ENCODE results near the gene EXOC1.

The EXOC1 gene

GRCh38 chr4:55851885-55852284, 1.6 kb upstream of the EXOC1 start:
- DNase-seq (ENCODE audit: low read depth), result no peak

- DNase-seq (ENCODE audit: low read depth), result peak; percentile 18
Observed at GRCh38 chr4:55854129-55854528, 681 bp downstream of the EXOC1 start.

- DNase-seq (ENCODE audit: low read depth), result no peak
Observed at GRCh38 chr4:55857586-55857985, 4.1 kb downstream of the EXOC1 start.

- peak; percentile 13 for DNase-seq (ENCODE audit: low read depth)
Observed at GRCh38 chr4:55859711-55860110, 6.3 kb downstream of the EXOC1 start.

- DNase-seq (ENCODE audit: low read depth), result no peak
Observed at GRCh38 chr4:55864577-55865223, 11.3 kb downstream of the EXOC1 start.

- DNase-seq (ENCODE audit: low read depth), result peak; percentile 73
Observed at GRCh38 chr4:55865228-55865806, 11.9 kb downstream of the EXOC1 start.

- peak; percentile 92 for DNase-seq (ENCODE audit: low read depth)
Observed at GRCh38 chr4:55866290-55866907, 13.0 kb downstream of the EXOC1 start.

GRCh38 chr4:55866973-55867574, 13.6 kb downstream of the EXOC1 start:
- peak; percentile 70 for DNase-seq (ENCODE audit: low read depth)

GRCh38 chr4:55868581-55869090, 15.2 kb downstream of the EXOC1 start:
- peak; percentile 8 for DNase-seq (ENCODE audit: low read depth)

GRCh38 chr4:55871299-55871800, 17.9 kb downstream of the EXOC1 start:
- DNase-seq (ENCODE audit: low read depth), result no peak

- no peak for DNase-seq (ENCODE audit: low read depth)
Observed at GRCh38 chr4:55874831-55875230, 21.4 kb downstream of the EXOC1 start.

GRCh38 chr4:55876387-55876786, 22.9 kb downstream of the EXOC1 start:
- DNase-seq (ENCODE audit: low read depth), result no peak

GRCh38 chr4:55879224-55879623, 25.8 kb downstream of the EXOC1 start:
- DNase-seq (ENCODE audit: low read depth), result no peak

- DNase-seq (ENCODE audit: low read depth), result no peak
Observed at GRCh38 chr4:55880652-55881280, 27.3 kb downstream of the EXOC1 start.

- no peak for DNase-seq (ENCODE audit: low read depth)
Observed at GRCh38 chr4:55884093-55884850, 30.8 kb downstream of the EXOC1 start.

GRCh38 chr4:55884851-55885219, 31.4 kb downstream of the EXOC1 start:
- no peak for DNase-seq (ENCODE audit: low read depth)

GRCh38 chr4:55887594-55887993, 34.1 kb downstream of the EXOC1 start:
- no peak for DNase-seq (ENCODE audit: low read depth)

- DNase-seq (ENCODE audit: low read depth), result no peak
Observed at GRCh38 chr4:55892156-55892555, 38.7 kb downstream of the EXOC1 start.

- DNase-seq (ENCODE audit: low read depth), result no peak
Observed at GRCh38 chr4:55896622-55897021, 43.2 kb downstream of the EXOC1 start.

- no peak for DNase-seq (ENCODE audit: low read depth)
Observed at GRCh38 chr4:55902677-55903076, 49.2 kb downstream of the EXOC1 start.

- DNase-seq (ENCODE audit: low read depth), result no peak
Observed at GRCh38 chr4:55903577-55903976, 50.1 kb downstream of the EXOC1 start.

- peak; percentile 12 for DNase-seq (ENCODE audit: low read depth)
Observed at GRCh38 chr4:55904576-55904975, 51.1 kb downstream of the EXOC1 start.
